ENCODE measurements around the gene HERC2. TPM values are rescaled to one million over a fixed set of nuclear protein-coding genes. Genes with fewer than 3 reads are reported as not detected.
"Not testable (repeated sequence)": the region's sequence is repeated elsewhere in the genome, so short reads cannot be mapped to it uniquely, and the experiment has no call there.

The HERC2 gene
- total RNA-seq, 6 experiments from 2014 or later: 33.6 to 47.3 (median 37.0) TPM

- no peak overlapping the region for H3K27ac Mint-ChIP-seq
- H3K27me3 Mint-ChIP-seq (ENCODE audit: insufficient read depth): no peaks in the 10 kb centered on the region; the same call in none of the 2 replicates
- no peak for TF ChIP-seq CTCF (IDR thresholded peaks at IDR 0.05)
- H3K4me1 Mint-ChIP-seq (ENCODE audit: low read depth): peaks cover 16% of the 10 kb centered on the region
- DNase-seq: no peak
- peaks cover 26% of the 10 kb centered on the region for H3K9me3 Mint-ChIP-seq
- H3K4me3 Mint-ChIP-seq: no peak overlapping the region
- peaks cover 53% of the 10 kb centered on the region for H3K36me3 Mint-ChIP-seq (ENCODE audit: low read depth)
These were observed 168.4 kb downstream of the HERC2 start for GRCh38 chr15:28153492-28154119.

GRCh38 chr15:28152538-28152923, 169.4 kb downstream of the HERC2 start:
- peaks cover 30% of the 10 kb centered on the region for H3K9me3 Mint-ChIP-seq
- H3K4me3 Mint-ChIP-seq; DNase-seq; H3K27me3 Mint-ChIP-seq (ENCODE audit: insufficient read depth): not testable (repeated sequence)
- peaks cover 53% of the 10 kb centered on the region for H3K36me3 Mint-ChIP-seq (ENCODE audit: low read depth)
- peaks cover 23% of the 10 kb centered on the region for H3K4me1 Mint-ChIP-seq (ENCODE audit: low read depth)
- peak overlapping the region; percentile 56 for H3K27ac Mint-ChIP-seq

- H3K27me3 Mint-ChIP-seq (ENCODE audit: insufficient read depth); H3K4me3 Mint-ChIP-seq: not testable (repeated sequence)
- Mint-ChIP-seq H3K9me3 (peaks cover 26% of the 10 kb centered on the region), H3K36me3 (ENCODE audit: low read depth) (peaks cover 50% of the 10 kb centered on the region), H3K4me1 (ENCODE audit: low read depth) (peaks cover 23% of the 10 kb centered on the region), H3K27ac (peak overlapping the region; percentile 67)
- DNase-seq: peak; percentile 67
These were observed 170.0 kb downstream of the HERC2 start for GRCh38 chr15:28151864-28152537.

GRCh38 chr15:28147801-28148200, 174.2 kb downstream of the HERC2 start:
- Mint-ChIP-seq H3K36me3 (ENCODE audit: low read depth) (peaks cover 63% of the 10 kb centered on the region), H3K4me3 (no peak overlapping the region), H3K9me3 (peaks cover 26% of the 10 kb centered on the region), H3K27me3 (ENCODE audit: insufficient read depth) (no peaks in the 10 kb centered on the region; the same call in none of the 2 replicates), H3K4me1 (ENCODE audit: low read depth) (peaks cover 23% of the 10 kb centered on the region), H3K27ac (no peak overlapping the region; the same call in 1 of the 2 replicates)
- DNase-seq: no peak
- no peak for TF ChIP-seq CTCF (IDR thresholded peaks at IDR 0.05)

GRCh38 chr15:28145419-28145818, 176.6 kb downstream of the HERC2 start:
- Mint-ChIP-seq H3K36me3 (ENCODE audit: low read depth) (peaks cover 59% of the 10 kb centered on the region), H3K9me3 (peaks cover 22% of the 10 kb centered on the region)
- not testable (repeated sequence) for H3K4me3 Mint-ChIP-seq; H3K27me3 Mint-ChIP-seq (ENCODE audit: insufficient read depth); H3K4me1 Mint-ChIP-seq (ENCODE audit: low read depth); H3K27ac Mint-ChIP-seq; DNase-seq

GRCh38 chr15:28140062-28140461, 181.9 kb downstream of the HERC2 start:
- peaks cover 34% of the 10 kb centered on the region for H3K36me3 Mint-ChIP-seq (ENCODE audit: low read depth)
- no peak for TF ChIP-seq CTCF (IDR thresholded peaks at IDR 0.05)

GRCh38 chr15:28137408-28138039, 184.5 kb downstream of the HERC2 start:
- not testable (repeated sequence) for H3K27ac Mint-ChIP-seq; H3K9me3 Mint-ChIP-seq; DNase-seq; H3K4me3 Mint-ChIP-seq; H3K27me3 Mint-ChIP-seq (ENCODE audit: insufficient read depth)
- peaks cover 29% of the 10 kb centered on the region for H3K36me3 Mint-ChIP-seq (ENCODE audit: low read depth)
- peaks cover 26% of the 10 kb centered on the region for H3K4me1 Mint-ChIP-seq (ENCODE audit: low read depth)

More at GRCh38 chr15:28140062-28140461, 181.9 kb downstream of the HERC2 start:
- Mint-ChIP-seq H3K27me3 (ENCODE audit: insufficient read depth) (no peaks in the 10 kb centered on the region; the same call in none of the 2 replicates), H3K4me3 (no peak overlapping the region), H3K4me1 (ENCODE audit: low read depth) (peaks cover 1% of the 10 kb centered on the region; the same call in 1 of the 2 replicates), H3K27ac (no peak overlapping the region), H3K9me3 (no peaks in the 10 kb centered on the region)
- no peak for DNase-seq

GRCh38 chr15:28136236-28136904, 185.6 kb downstream of the HERC2 start:
- not testable (repeated sequence) for H3K27me3 Mint-ChIP-seq (ENCODE audit: insufficient read depth); H3K9me3 Mint-ChIP-seq; H3K27ac Mint-ChIP-seq; DNase-seq; H3K4me3 Mint-ChIP-seq
- Mint-ChIP-seq H3K36me3 (ENCODE audit: low read depth) (peaks cover 23% of the 10 kb centered on the region), H3K4me1 (ENCODE audit: low read depth) (peaks cover 31% of the 10 kb centered on the region)
